ENCODE results near the gene TPK1.
A peak's percentile ranks its signal among the peaks of the same experiment; 100 is the strongest.
"Not testable (repeated sequence)": the region's sequence is repeated elsewhere in the genome, so short reads cannot be mapped to it uniquely, and the experiment has no call there.

Gene TPK1

DNA sequence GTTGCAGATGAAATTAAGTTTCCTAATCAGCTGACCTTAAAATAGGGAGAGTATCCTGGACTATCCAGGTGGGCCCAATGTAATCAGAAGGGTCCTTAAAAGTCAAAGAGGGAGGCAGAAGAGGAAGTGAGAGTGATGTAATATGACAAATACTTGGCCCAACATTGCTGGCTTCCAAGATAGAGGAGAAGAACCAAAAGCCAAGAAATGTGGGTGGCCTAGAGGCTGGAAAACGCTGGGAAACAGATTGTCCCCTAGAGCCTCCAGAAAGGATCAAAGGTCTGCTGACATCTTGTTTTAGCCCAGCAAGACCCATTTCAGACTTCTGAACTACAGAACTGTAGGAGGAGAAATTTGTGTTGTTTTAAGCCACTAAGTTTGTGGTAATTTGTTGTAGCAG lies 352.7 kb downstream of the TPK1 start:
- no peak for DNase-seq (ENCODE audit: low read depth in 2 of 2, low spot score in 1 of 2)

DNA sequence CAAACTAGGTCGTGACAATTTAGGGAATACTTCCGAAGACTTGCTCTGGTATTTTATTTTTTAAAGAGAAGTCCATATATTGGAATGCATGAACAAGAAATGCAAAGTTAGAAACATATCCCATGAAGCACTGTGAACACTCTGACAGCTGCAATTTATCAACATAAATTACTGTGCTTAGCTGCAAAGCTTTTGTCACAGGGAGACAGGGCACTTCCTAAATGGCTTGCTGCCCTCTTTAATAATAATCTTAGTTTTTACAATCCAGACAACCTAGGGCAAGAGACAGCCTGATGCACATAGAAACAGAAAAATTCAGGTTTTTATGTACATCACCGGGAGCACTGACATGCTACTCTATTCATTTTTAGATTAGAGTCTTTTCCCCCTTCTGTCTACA lies 354.0 kb downstream of the TPK1 start:
- DNase-seq (ENCODE audit: low read depth in 2 of 2, low spot score in 1 of 2), result no peak

DNA sequence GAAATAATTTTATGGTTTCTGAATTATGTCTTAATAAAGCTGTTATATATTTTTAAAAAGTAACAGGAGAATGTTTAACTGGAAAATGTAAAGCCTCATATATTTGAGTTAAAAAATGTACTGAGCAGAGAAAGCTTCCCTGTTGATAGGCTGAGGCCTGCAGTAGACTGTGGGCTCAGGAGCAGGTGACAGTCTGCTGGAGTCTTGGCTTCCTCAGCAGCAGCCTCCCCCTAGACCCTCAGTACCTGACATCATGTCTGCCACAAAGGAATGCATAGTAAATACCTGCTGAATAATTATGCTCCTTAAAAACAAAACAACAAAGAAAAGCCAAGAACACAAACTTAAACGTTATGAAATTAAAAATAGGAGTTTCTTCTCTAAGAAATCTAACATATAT lies 358.5 kb downstream of the TPK1 start:
- DNase-seq (ENCODE audit: low read depth in 2 of 2, low spot score in 1 of 2), result no peak

DNA sequence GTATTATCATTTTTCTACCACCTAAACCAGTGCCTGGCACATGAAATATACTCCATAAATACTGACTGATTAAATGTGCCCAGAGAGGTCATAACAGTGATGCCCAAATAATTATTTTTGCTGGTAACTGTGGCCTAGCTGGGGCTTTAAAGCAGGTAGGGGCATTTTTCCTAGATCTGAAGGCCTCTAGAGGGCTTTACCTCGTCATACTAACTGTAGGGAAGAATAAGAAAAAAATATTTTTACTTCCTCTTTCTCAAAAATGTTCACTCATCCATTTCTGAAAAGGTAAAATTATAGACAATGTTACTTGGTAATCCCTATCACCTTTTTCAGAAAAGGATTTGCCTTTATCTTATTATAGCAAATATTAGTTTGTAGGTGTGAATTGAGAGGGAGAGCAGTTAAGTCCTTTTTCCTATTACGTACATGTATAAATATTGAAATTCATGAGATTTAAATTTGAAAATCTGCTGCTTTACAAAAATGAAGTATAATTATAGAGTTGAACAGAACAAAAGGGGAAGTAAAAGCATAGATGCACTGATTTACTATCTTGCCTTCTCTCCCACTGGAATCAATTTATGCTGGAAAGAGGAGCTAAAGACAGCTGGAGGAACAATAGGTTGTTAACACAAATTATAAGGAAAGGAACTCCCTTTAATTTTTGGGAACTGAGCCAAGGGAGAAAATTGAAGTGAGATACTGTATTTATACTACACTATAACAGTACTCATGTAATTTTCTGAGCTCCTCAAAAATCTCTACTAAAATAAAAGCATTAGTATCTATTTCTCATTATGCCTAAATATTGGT lies 360.8 kb downstream of the TPK1 start:
- no peak for DNase-seq (ENCODE audit: low read depth in 2 of 2, low spot score in 1 of 2)

DNA sequence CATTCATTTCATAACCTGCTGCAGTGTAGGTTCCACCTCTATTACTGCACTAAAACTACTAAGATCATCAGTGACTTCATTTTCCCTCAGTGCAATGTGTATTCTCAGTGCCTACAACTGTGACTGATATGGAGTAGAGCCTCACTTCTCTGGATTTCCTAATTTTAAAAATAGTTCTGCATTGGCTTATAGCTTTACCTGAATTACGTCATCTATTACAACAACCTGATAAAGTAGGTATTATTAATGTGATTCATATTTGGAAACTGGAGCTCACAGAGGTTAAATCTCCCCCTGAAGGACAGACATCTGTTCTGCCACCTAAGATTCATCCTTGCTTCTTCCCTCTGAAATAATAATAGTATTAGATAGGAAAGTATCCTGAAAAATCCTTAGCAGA lies 361.5 kb downstream of the TPK1 start:
- no peak for DNase-seq (ENCODE audit: low read depth in 2 of 2, low spot score in 1 of 2)

DNA sequence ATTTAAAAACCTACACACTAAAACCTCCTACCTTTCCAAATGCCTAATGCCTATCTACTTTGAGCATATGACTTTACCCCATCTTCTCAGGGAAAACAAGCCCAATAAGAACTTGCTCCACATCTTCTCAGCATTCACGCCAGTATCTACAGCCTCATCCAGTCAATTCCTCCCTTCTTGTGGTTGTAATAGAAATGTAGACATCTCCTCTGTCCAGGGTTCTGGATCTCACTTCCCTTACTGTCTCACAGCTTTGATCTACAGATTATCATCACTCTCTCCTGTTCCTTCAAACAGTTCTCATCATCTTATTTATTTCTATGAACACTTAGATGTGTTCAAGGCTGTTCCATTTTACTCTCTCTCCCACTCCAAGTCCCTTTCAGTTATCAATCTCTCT lies 361.9 kb downstream of the TPK1 start:
- DNase-seq (ENCODE audit: low read depth in 2 of 2, low spot score in 1 of 2), result no peak

DNA sequence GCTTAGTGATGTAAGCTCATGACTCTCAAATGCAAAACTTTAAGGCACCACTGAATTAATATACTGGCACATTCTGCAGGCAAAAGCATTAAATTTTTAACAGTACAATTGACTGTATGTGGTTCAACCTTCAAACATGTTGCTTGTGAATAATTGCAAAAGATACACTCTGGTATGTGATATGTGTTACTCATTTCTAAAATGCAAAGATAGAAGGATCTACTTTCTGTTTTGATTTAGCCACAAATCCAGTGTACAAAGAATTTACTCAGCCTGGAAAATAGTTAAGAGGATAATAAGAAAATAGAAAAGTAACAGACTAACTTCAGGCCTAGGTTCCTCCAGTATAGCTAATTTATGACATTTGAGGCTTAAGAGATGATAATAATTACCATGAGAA lies 365.8 kb downstream of the TPK1 start:
- no peak for DNase-seq (ENCODE audit: low read depth in 2 of 2, low spot score in 1 of 2)

DNA sequence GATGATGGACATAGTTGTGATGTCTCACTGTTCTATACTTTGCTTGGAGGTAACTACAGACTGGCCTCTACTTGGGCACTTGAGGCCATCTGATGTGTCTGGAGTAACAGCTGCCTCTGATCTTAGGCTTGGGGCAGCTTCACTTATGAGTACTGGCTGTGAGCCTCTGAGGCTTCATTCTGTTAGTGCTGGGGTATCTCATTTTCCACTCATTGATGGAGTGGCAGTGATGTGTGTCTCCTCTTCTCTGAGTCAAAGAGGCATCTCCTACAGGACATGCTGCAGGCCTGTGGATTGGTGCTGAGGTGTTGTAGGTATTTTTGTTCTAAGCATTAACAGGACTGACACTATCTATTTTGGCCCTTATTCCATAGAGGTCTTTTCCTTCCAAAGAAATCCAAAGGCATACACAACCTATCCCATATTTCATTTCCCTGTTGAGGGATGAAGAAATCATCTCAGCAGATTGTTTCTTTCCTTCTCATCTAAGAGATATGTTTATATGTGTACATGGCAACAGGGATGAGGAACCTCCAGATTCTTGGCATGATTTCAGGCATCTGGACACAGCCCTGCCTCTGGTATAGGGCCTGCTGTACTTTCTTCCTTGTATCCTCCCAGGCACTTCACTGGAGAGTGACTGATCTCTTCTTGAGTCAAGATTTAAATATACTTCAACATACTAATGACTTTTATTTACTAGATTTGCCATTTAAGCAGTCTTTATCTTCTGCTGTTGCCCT lies 366.7 kb downstream of the TPK1 start:
- DNase-seq (ENCODE audit: low read depth in 2 of 2, low spot score in 1 of 2), result no peak

DNA sequence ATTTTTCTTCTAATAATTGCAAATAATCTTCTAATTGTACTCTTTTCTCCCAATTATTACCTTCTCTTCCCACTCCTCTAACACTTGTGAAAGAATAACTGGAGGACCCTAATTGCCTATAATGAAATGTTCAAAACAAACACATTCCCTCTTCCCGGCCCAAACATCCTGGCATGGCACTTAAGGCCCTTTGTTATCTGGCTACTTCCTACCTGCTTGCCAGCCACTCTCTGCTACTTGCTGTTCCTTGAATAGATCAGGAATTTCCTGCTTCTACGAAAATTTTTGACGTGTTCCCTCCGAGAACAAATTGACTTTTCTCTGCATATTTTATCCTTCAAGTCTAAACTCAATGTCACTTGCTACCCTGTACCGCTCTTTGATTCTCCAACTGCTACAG lies 376.2 kb downstream of the TPK1 start:
- DNase-seq (ENCODE audit: low read depth in 2 of 2, low spot score in 1 of 2), result no peak

DNA sequence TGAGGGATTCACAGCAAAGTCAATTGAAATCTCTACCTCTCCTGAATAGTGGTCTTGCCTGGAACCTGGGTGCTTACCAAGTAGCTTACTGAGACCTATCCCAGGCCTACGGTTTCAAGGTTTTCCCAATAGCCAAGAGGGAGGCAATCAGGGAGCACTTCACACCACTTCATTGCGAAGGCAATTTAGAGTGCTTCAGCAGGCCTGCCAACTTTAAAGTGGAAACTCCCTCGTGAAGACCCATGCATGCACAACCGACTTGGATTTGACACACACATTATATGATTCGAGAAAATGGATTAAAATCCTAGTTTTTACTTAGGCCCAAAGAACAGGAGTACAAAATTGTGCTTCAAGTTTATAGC lies 380.8 kb downstream of the TPK1 start:
- DNase-seq (ENCODE audit: low read depth in 2 of 2, low spot score in 1 of 2), result no peak

DNA sequence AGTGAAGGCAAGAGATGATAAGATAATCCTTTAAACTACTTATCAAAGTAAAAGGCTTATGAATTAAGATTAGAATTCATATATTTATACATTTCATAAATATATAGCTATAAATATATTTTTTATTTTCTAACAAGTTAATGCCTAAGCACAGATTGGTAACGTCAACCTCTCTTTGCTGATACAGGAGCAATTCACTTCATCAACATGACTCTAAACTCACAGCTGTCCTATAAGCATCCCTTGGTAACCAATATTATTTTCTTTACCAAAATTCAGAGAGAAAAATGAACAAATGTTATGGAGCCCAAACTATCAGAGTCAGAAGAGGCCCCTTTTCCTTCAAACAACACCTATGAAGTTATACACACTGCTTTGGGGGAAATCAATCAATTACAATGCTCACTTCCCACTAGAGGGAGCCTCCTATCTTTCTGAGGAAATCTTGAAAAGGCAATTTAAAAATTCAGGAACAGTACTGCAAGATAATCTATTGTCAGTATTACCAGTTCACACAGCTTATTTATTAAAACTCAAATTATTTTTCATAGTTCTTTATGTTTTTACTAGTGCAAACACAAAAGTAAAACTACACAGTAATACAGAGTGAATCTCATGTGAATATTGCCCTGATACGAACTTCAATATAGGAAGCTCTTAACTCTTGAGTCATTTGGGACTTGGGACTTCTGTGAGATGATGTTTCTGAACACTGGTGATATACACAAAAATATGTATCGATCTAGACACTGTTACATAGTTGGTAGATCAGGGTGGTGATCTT lies 381.4 kb downstream of the TPK1 start:
- DNase-seq (ENCODE audit: low read depth in 2 of 2, low spot score in 1 of 2), result no peak

DNA sequence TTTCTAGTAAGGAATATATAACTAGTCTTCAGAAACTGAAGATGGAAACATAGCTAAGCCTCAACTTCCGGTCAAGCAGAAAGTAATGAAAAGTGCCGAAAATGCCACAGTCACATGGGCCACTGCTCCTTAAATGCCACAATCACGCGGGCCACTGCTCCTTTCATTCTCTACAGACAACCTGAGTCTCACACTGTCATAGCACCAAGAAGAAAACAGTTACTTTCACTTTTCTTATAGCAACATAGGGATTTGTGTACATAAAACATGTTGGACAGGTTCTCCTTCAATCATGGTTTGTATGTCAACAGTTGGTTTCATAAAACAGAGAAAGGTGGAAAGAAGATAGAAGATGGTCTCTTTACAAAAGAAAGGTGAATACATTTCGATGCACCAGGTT lies 383.8 kb downstream of the TPK1 start:
- DNase-seq (ENCODE audit: low read depth in 2 of 2, low spot score in 1 of 2), result no peak

DNA sequence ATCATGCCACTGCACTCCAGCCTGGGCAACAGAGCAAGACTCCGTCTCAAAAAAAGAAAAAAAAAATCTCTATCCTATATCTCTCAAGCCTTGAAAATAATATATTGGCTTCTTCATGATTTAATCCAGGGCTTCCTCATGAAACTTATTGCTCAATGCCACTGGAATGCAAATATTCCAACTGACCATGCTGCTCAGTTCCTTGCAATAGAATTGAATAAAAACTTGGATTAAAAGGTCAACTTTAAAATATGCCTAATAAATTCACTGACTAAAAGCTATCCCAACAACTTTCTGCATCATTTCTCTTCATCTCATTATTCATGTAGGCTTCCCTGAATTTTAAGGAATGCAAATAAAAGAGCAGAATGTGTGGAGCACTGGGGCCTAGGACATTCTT lies 390.3 kb downstream of the TPK1 start:
- DNase-seq (ENCODE audit: low read depth in 2 of 2, low spot score in 1 of 2), result no peak

DNA sequence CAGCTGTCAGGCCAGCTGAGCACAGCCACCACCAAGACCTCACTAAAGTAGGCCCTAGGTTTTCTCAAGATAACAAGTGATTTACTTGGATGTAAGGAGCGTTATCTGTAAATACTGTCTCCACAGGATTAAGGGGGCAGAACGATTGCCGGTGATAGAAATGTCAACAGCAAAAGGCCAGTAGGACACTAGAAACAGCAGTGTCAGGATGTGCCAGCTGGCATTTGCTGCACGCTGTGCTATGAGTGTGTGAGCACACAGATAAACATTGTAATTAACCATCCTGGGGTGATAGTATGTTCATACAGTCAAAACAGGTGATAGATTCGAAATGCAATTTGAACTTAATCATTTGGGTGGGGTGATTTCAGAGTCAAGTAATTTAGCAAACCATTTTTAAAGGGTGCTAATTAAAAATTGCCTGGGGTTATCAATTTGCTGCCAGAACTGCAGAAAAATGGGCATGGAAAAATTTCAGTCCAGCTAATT lies 396.1 kb downstream of the TPK1 start:
- no peak for DNase-seq (ENCODE audit: low read depth in 2 of 2, low spot score in 1 of 2)

DNA sequence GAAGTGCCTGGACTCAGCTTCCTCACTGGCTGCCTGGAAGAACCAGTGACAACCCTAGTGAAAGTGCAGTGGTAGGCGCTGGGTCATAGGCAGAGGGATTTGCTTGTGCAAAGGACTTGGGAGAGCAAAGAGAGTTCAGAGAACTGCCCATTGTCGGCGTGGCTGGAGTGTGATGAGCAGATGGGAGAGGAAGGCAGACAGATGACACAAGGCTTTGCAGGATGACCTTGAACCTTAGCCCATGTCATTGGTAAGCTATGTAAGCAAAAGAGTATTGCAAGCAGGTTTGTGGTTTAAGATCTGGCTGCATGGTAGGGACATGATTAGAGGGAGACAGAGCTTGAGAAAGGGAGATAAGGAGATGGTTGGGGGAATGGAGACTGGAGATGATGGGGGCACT lies 397.1 kb downstream of the TPK1 start:
- no peak for DNase-seq (ENCODE audit: low read depth in 2 of 2, low spot score in 1 of 2)

DNA sequence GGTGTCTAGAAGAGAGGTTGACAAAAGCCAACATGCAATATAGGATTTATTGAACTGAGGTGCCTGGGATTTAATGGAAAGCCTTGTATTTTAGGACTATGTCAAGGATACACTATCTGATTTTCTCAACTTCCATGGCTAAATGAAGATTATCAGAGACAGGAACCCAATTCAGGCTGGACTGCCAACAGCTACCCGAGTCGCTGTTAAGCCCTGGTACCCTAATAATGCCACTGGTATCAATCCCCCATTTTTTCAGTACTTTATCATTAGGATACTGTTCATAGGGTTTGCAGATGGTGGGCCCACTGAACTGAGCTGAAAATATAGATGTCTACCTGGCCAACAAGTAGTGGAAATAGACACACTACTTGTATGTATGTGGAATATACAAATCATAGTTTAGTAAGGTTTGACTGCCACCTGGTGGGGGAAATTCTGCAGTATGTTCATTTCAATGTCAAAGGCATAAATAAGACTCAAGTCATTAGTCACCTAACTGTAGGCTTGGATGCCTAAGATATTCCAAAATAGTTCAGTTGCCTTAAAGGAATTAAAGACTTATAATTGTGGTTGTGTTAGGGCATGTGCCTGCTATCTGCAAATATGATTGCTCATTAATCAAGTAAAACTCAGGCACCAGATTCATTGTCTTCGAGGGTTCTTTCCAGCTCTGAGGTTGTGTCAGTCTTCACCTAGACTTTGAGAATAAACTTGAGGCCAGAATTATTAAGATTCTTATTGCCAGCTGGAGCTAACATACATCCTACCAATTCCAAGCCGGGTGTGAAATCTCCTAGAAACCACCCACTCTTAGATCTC lies 398.3 kb downstream of the TPK1 start:
- peak in 1 of 2 donors; percentile 5 for DNase-seq (ENCODE audit: low read depth in 2 of 2, low spot score in 1 of 2)

DNA sequence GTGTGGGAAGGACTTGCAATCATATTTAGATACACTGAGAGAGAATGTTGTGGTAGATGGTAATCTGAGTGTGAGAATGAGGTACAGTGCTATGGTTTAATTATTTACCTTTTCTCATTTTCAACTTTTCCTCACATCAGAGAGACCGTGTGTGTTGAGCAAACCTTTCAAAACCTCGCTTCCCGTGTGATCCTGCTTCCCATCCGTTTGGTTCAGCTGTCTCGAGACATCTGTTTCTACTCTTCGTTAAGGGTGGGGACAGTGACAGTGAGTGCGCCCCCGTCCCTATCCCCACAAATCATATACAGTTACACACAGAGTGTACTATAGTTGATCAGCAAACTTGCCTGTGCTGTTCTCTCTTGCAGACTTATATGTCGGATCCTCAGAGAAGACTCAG lies 399.4 kb downstream of the TPK1 start:
- no peak for DNase-seq (ENCODE audit: low read depth in 2 of 2, low spot score in 1 of 2)

DNA sequence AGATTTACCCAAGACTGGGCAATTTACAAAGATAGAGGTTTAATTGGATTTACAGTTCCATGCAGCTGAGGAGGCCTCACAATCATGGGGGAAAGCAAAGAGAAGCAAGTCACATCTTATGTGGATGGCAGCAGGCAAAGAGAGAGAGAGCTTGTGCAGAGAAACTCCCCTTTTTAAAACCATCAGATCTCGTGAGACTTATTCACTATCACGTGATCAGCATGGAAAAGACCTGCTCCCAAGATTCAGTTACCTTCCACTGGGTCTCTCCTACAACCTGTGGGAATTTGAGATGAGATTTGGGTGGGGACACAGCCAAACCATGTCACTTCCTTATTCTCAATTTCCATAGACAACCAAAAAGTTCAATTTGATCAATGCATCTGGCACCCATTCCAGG lies 407.4 kb downstream of the TPK1 start:
- no peak for DNase-seq (ENCODE audit: low read depth in 2 of 2, low spot score in 1 of 2)

DNA sequence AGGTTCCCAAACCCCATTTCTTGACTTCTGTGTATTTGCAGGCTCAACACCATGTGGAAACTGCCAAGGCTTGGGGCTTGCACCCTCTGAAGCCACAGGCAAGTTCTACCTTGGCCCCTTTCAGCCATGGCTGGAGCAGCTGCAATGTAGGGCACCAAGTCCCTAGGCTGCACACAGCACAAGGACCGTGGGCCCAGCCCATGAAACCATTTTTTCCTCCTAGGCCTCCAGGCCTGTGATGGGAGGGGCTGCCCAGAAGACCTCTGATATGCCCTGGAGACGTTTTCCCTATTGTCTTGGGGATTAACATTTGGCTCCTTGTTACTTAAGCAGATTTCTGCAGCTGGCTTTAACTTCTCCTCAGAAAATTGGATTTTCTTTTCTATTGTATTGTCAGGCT lies 408.3 kb downstream of the TPK1 start:
- not testable (repeated sequence) for DNase-seq (ENCODE audit: low read depth in 2 of 2, low spot score in 1 of 2)

DNA sequence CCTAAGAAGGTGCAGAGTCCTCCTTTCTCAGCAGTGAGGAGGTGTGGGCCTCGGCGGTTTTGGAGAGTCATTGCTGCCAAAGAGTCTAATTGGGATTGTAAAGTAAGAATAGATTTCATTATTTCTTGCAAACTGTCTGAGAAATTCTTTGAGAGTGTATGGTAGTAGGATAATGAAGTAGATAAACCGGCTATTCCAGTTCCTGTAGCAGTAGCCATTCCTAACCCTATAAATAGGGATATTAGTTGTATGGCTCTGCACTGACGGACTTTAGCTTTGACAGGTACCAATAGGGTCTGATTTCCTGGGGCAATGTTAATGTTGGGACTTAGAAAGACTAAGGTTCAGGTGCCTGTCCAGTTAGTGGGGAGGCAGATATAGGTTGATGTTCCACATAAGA lies 416.9 kb downstream of the TPK1 start:
- DNase-seq (ENCODE audit: low read depth in 2 of 2, low spot score in 1 of 2), result not testable (repeated sequence)

DNA sequence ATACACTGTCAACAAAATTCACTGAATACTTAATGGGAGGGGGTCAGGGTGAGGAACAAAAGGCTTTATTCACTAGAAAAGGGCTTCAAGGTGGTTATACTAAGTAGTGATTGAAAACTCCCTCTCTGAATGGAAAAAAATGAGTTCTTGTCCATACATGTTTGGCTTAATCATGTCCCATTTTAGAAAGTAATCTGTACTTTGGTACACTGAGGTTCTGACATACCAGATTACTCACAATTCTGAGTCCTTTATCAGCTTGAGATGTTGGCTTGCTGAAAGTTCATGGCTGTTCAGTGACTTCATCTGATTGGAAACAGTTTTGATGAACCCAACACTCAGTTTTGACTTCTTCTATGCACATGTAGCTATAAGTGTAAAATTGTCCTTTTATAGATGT lies 419.5 kb downstream of the TPK1 start:
- no peak for DNase-seq (ENCODE audit: low read depth in 2 of 2, low spot score in 1 of 2)
